ENCODE measurements around the gene SMARCAD1.

- TF ChIP-seq CTCF (optimal IDR thresholded peaks at IDR 0.05 in 1 of 3, IDR thresholded peaks at IDR 0.05 in 1 of 3, conservative IDR thresholded peaks at IDR 0.05 in 1 of 3; ENCODE audit: extremely low read depth in 1 of 3, insufficient read depth in 2 of 3, low read length in 3 of 3) (peak in 2 of 3 experiments; percentile 40 to 43), EZH2 (IDR thresholded peaks at IDR 0.05; ENCODE audit: low read length) (no peak)
Observed at GRCh38 chr4:94304365-94304971, 96.8 kb downstream of the SMARCAD1 start.

Data from keratinocyte (primary cell).